WTC11 (cell line): ENCODE data around the gene ATMIN. TPM values are rescaled to one million over a fixed set of nuclear protein-coding genes. Genes with fewer than 3 reads are reported as not detected.

Experiments
- ATAC-seq: fragments of 200-7000 bp; cut with Tn5 transposase; 2 replicates; pipeline ENCODE4 v1.10.0; 2021; ENCODE audit warnings: mild to moderate bottlenecking, moderate library complexity
- CTCF ChIA-PET: fragments of 300-600 bp; sonication (Branson Sonifier 250); formaldehyde crosslinking; loops from one replicate; lab custom pipeline; 2021; ENCODE audit warnings: antibody characterized with exemption; lab: Charles Lee
- POLR2A ChIA-PET: fragments of 350-600 bp; sonication (Branson Sonifier 250); formaldehyde crosslinking; loops from one replicate; lab custom pipeline; 2021; ENCODE audit warnings: antibody characterized with exemption; lab: Charles Lee
- DNase-seq: peaks from one replicate; pipeline ENCODE4 v3.0.0; 2021; ENCODE audit warnings: low spot score
- H3K27ac Mint-ChIP-seq: 2 replicates; pipeline ENCODE4 v1.8.0; 2021; ENCODE audit warnings: mixed read lengths
- H3K27me3 Mint-ChIP-seq: 2 replicates; pipeline ENCODE4 v1.8.0; 2021; ENCODE audit warnings: low read depth, mild to moderate bottlenecking, moderate library complexity, mixed read lengths
- H3K36me3 Mint-ChIP-seq: 2 replicates; pipeline ENCODE4 v1.8.0; 2021; ENCODE audit warnings: mixed read lengths
- H3K4me1 Mint-ChIP-seq: 2 replicates; pipeline ENCODE4 v1.8.0; 2022; ENCODE audit warnings: mixed read lengths
- H3K4me3 Mint-ChIP-seq: 2 replicates; pipeline ENCODE4 v1.8.0; 2021; ENCODE audit warnings: mild to moderate bottlenecking, moderate library complexity, mixed read lengths
- H3K9me3 Mint-ChIP-seq: 2 replicates; pipeline ENCODE4 v1.8.0; 2021; ENCODE audit warnings: mixed read lengths
- AFF4 ChIP-seq: sonication (generic); formaldehyde crosslinking; IDR thresholded peaks from 2 replicates; pipeline ENCODE4 v1.8.1; 2023; ENCODE audit warnings: mild to moderate bottlenecking, missing genetic modification reagents, borderline replicate concordance
- AR ChIP-seq: fragments of 250-450 bp; sonication (Bioruptor Pico); IDR thresholded peaks from 2 replicates; pipeline ENCODE4 v1.9.0; 2021; ENCODE audit warnings: mild to moderate bottlenecking
- CDX4 ChIP-seq: fragments of 250-450 bp; sonication (Bioruptor Pico); IDR thresholded peaks from 2 replicates; pipeline ENCODE4 v1.9.0; 2021; ENCODE audit warnings: moderate library complexity, mild to moderate bottlenecking, inconsistent platforms, borderline replicate concordance
- CTCF ChIP-seq: fragments of 200-600 bp; IDR thresholded peaks from 2 replicates; pipeline ENCODE4 v1.8.0; 2022; ENCODE audit warnings: antibody characterized with exemption
- ERG ChIP-seq: fragments of 250-450 bp; sonication (Bioruptor Pico); IDR thresholded peaks from 2 replicates; pipeline ENCODE4 v1.8.0; 2021; ENCODE audit warnings: mild to moderate bottlenecking
- FOXK1 ChIP-seq: sonication (generic); formaldehyde crosslinking; IDR thresholded peaks from 2 replicates; pipeline ENCODE4 v1.8.0; 2022; ENCODE audit warnings: mild to moderate bottlenecking, moderate library complexity, missing genetic modification reagents
- GABPB1 ChIP-seq: sonication (generic); formaldehyde crosslinking; IDR thresholded peaks from 2 replicates; pipeline ENCODE4 v1.8.1; 2023; ENCODE audit warnings: mild to moderate bottlenecking, missing genetic modification reagents
- MLX ChIP-seq: sonication (generic); formaldehyde crosslinking; IDR thresholded peaks from 2 replicates; pipeline ENCODE4 v1.8.1; 2023; ENCODE audit warnings: mild to moderate bottlenecking, missing genetic modification reagents, moderate library complexity
- NFYB ChIP-seq: sonication (generic); formaldehyde crosslinking; conservative IDR thresholded peaks from 2 replicates; pipeline ENCODE4 v1.8.0; 2022; ENCODE audit warnings: low read depth, missing genetic modification reagents
- OVOL2 ChIP-seq: fragments of 250-450 bp; sonication (Bioruptor Pico); IDR thresholded peaks from 2 replicates; pipeline ENCODE4 v1.9.0; 2021; ENCODE audit warnings: mild to moderate bottlenecking, borderline replicate concordance
- PREB ChIP-seq: sonication (generic); formaldehyde crosslinking; IDR thresholded peaks from 2 replicates; pipeline ENCODE4 v1.8.1; 2022; ENCODE audit warnings: mild to moderate bottlenecking, missing genetic modification reagents, moderate library complexity, borderline replicate concordance
- PRRX2 ChIP-seq: fragments of 250-450 bp; sonication (Bioruptor Pico); IDR thresholded peaks from 2 replicates; pipeline ENCODE4 v1.8.0; 2021; ENCODE audit warnings: mild to moderate bottlenecking
- RELA ChIP-seq: sonication (generic); formaldehyde crosslinking; IDR thresholded peaks from 2 replicates; pipeline ENCODE4 v1.8.1; 2022; ENCODE audit warnings: missing genetic modification reagents, mild to moderate bottlenecking, borderline replicate concordance
- SMAD3 ChIP-seq: sonication (generic); formaldehyde crosslinking; IDR thresholded peaks from 2 replicates; pipeline ENCODE4 v1.8.0; 2022; ENCODE audit warnings: missing genetic modification reagents, mild to moderate bottlenecking, borderline replicate concordance
- SMAD4 ChIP-seq: sonication (generic); formaldehyde crosslinking; IDR thresholded peaks from 2 replicates; pipeline ENCODE4 v1.8.0; 2022; ENCODE audit warnings: mild to moderate bottlenecking, missing genetic modification reagents
- SOX15 ChIP-seq: fragments of 250-450 bp; sonication (Bioruptor Pico); IDR thresholded peaks from 2 replicates; pipeline ENCODE4 v1.9.0; 2021; ENCODE audit warnings: mild to moderate bottlenecking
- SP1 ChIP-seq: sonication (generic); formaldehyde crosslinking; conservative IDR thresholded peaks from 2 replicates; pipeline ENCODE4 v1.8.1; 2022; ENCODE audit warnings: missing genetic modification reagents
- USF1 ChIP-seq: sonication (generic); formaldehyde crosslinking; IDR thresholded peaks from 2 replicates; pipeline ENCODE4 v1.8.0; 2022; ENCODE audit warnings: mild to moderate bottlenecking, missing genetic modification reagents
- ZBTB21 ChIP-seq: sonication (generic); formaldehyde crosslinking; IDR thresholded peaks from 2 replicates; pipeline ENCODE4 v1.8.1; 2023; ENCODE audit warnings: mild to moderate bottlenecking, missing genetic modification reagents, borderline replicate concordance
- ZBTB43 ChIP-seq: sonication (generic); formaldehyde crosslinking; IDR thresholded peaks from 2 replicates; pipeline ENCODE4 v1.8.1; 2023; ENCODE audit warnings: mild to moderate bottlenecking, missing genetic modification reagents
- ZNF219 ChIP-seq: sonication (generic); formaldehyde crosslinking; IDR thresholded peaks from 2 replicates; pipeline ENCODE4 v1.8.0; 2023; ENCODE audit warnings: missing genetic modification reagents, mild to moderate bottlenecking, borderline replicate concordance
- total RNA-seq: library from RNA; stranded (reverse); gene quantifications from 3 replicates; pipeline ENCODE4 v1.2.3, GENCODE V29; 2021

Gene ATMIN
- total RNA-seq, 1 experiment from 2014 or later = 43.1 TPM

- CTCF ChIA-PET = interaction anchor here (0.7 to 7.9 kb wide), 6 partner anchors 14 to 802 kb away, joined by 3 to 68 read pairs (median 4); partner anchors contain the start of gene ATMIN
- H3K27me3 Mint-ChIP-seq = no peaks in the 10 kb centered on the region; the same call in 1 of the 2 replicates
- ATAC-seq (peak; percentile 89), DNase-seq (peak; percentile 99)
- peak within 1 kb of the TSS; percentile 92 for H3K27ac Mint-ChIP-seq
- peaks cover 6% of the 10 kb centered on the region for H3K36me3 Mint-ChIP-seq
- H3K4me1 Mint-ChIP-seq = peaks cover 20% of the 10 kb centered on the region
- no peak within 1 kb of the TSS for H3K4me3 Mint-ChIP-seq
- H3K9me3 Mint-ChIP-seq = no peaks in the 10 kb centered on the region
- POLR2A ChIA-PET = interaction anchor here (0.6 to 1.6 kb wide), 4 partner anchors 15 to 104 kb away, joined by 3 to 7 read pairs (median 4); partner anchors contain the start of gene ATMIN
- TF ChIP-seq PRRX2 (CRISPR knock-in tag) (no peak), SMAD3 (CRISPR knock-in tag) (peak; percentile 76; the same call in 1 of the 2 replicates), NFYB (no peak), ZBTB21 (CRISPR knock-in tag) (no peak), PREB (CRISPR knock-in tag) (peak; percentile 74; the same call in 1 of the 2 replicates), ZNF219 (CRISPR knock-in tag) (no peak), MLX (CRISPR knock-in tag) (no peak), SOX15 (CRISPR knock-in tag) (no peak), FOXK1 (CRISPR knock-in tag) (peak; percentile 86), GABPB1 (peak; percentile 87), ERG (no peak), SP1 (peak; percentile 98), OVOL2 (no peak), USF1 (CRISPR knock-in tag) (peak; percentile 38; the same call in 1 of the 2 replicates), SMAD4 (CRISPR knock-in tag) (no peak), AFF4 (no peak), RELA (no peak), CTCF (no peak), AR (CRISPR knock-in tag) (no peak), CDX4 (CRISPR knock-in tag) (no peak), ZBTB43 (CRISPR knock-in tag) (no peak)
Measured at GRCh38 chr16:81077076-81077940, 41.7 kb downstream of the ATMIN start, which contains the start of gene C16orf46. C16orf46 (minus strand) TSS chr16:81077238; CDS start chr16:81063955, 13,283 bp downstream.
